Esophagus squamous epithelium (tissue), 4 donors: ENCODE data around the gene PABPC1L.

ENCODE experiments used
- POLR2A ChIP-seq, 4 donors: fragments of 450-650 bp; IDR thresholded peaks; one replicate each; pipeline ENCODE4 v1.6.1; 2017; ENCODE audit warnings: antibody characterized with exemption in 4 of 4, mild to moderate bottlenecking in 4 of 4, moderate library complexity in 3 of 4
- TF ChIP-seq, protein P1 (sequence below), 6 experiments: fragments of 450-650 bp in 4 of 6; fragments of 200-600 bp in 2 of 6; sonication (generic) in 2 of 6; IDR thresholded peaks; one replicate each; pipeline ENCODE4 v1.5.1; 2016 to 2019; ENCODE audit warnings: antibody characterized with exemption in 6 of 6, mild to moderate bottlenecking in 4 of 6, moderate library complexity in 4 of 6

DNA sequence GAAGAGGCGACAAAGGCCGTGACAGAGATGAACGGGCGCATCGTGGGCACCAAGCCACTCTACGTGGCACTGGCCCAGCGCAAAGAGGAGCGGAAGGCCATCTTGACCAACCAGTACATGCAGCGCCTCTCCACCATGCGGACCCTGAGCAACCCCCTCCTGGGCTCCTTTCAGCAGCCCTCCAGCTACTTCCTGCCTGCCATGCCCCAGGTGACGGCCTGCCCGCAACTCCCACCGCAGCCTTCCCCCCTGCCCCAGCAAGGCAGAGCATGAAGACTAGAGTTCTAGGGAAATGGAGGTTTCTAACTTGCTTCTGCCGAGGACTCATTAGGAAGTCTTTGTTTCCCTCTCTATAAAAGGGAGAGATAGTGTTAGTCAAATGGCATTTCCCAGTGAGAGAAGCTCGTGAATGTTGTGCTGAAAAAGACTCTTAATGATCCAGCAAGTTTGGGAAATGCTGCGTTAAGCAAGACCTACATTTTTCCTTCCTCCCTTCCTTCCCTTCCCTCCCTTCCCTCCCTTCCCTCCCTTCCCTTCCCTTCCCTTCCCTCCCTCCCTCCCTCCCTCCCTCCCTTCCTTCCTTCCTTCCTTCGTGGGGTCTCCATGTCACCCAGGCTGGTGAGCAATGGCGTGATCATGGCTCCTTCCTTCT lies 20.8 kb downstream of the PABPC1L start:
- TF ChIP-seq, protein P1, sequence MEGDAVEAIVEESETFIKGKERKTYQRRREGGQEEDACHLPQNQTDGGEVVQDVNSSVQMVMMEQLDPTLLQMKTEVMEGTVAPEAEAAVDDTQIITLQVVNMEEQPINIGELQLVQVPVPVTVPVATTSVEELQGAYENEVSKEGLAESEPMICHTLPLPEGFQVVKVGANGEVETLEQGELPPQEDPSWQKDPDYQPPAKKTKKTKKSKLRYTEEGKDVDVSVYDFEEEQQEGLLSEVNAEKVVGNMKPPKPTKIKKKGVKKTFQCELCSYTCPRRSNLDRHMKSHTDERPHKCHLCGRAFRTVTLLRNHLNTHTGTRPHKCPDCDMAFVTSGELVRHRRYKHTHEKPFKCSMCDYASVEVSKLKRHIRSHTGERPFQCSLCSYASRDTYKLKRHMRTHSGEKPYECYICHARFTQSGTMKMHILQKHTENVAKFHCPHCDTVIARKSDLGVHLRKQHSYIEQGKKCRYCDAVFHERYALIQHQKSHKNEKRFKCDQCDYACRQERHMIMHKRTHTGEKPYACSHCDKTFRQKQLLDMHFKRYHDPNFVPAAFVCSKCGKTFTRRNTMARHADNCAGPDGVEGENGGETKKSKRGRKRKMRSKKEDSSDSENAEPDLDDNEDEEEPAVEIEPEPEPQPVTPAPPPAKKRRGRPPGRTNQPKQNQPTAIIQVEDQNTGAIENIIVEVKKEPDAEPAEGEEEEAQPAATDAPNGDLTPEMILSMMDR (IDR thresholded peaks at IDR 0.05): no peak
- no peak for TF ChIP-seq POLR2A (IDR thresholded peaks at IDR 0.05)
